Muscle layer of colon (tissue), 2 donors: ENCODE data around the gene RPL7L1.
A peak's percentile ranks its signal among the peaks of the same experiment; 100 is the strongest.
"Not testable (repeated sequence)": the region's sequence is repeated elsewhere in the genome, so short reads cannot be mapped to it uniquely, and the experiment has no call there.

ENCODE experiments used
- H3K27ac ChIP-seq: one replicate; pipeline ENCODE4 v1.7.0; 2013; ENCODE audit warnings: low read depth, mild to moderate bottlenecking, low read length, moderate library complexity
- H3K27me3 ChIP-seq, 2 donors: one replicate each; pipeline ENCODE4 v1.7.0; 2013; ENCODE audit warnings: low read length in 2 of 2, mild to moderate bottlenecking in 2 of 2; ENCODE audit not compliant: insufficient read depth in 2 of 2, control insufficient read depth in 1 of 2
- H3K36me3 ChIP-seq: one replicate; pipeline ENCODE4 v1.7.0; 2013; ENCODE audit warnings: mild to moderate bottlenecking, low read length; ENCODE audit not compliant: insufficient read depth
- H3K4me1 ChIP-seq: one replicate; pipeline ENCODE4 v1.7.0; 2013; ENCODE audit warnings: mild to moderate bottlenecking, low read length; ENCODE audit not compliant: insufficient read depth
- H3K4me3 ChIP-seq, 2 donors: one replicate each; pipeline ENCODE4 v1.7.0; 2013; ENCODE audit warnings: low read length in 2 of 2, low read depth in 1 of 2, mild to moderate bottlenecking in 1 of 2, moderate library complexity in 1 of 2
- H3K9ac ChIP-seq: one replicate; pipeline ENCODE4 v1.7.0; 2013; ENCODE audit warnings: low read length
- H3K9me3 ChIP-seq: one replicate; pipeline ENCODE4 v1.7.0; 2013; ENCODE audit warnings: mild to moderate bottlenecking, low read length
- donor health status: abdominal sarcoma.
- donor health status: Adenocarcinoma of cecum.

RPL7L1 gene

GRCh38 chr6:42870145-42870936 lies 9.1 kb upstream of the RPL7L1 start:
- H3K4me3 ChIP-seq: no peak overlapping the region
- no peaks in the 10 kb centered on the region for H3K9me3 ChIP-seq
- peaks cover 26% of the 10 kb centered on the region for H3K36me3 ChIP-seq
- H3K4me1 ChIP-seq: no peaks in the 10 kb centered on the region
- no peak overlapping the region for H3K9ac ChIP-seq
- H3K27me3 ChIP-seq: no peaks in the 10 kb centered on the region
- H3K27ac ChIP-seq: no peak overlapping the region

GRCh38 chr6:42871711-42872110 lies 7.7 kb upstream of the RPL7L1 start:
- H3K9ac ChIP-seq: no peak overlapping the region
- H3K27me3 ChIP-seq: no peaks in the 10 kb centered on the region
- H3K4me1 ChIP-seq: peaks cover 1% of the 10 kb centered on the region
- no peak overlapping the region for H3K4me3 ChIP-seq
- H3K9me3 ChIP-seq: no peaks in the 10 kb centered on the region
- H3K27ac ChIP-seq: no peak overlapping the region
- peaks cover 15% of the 10 kb centered on the region for H3K36me3 ChIP-seq

GRCh38 chr6:42873313-42873712 lies 6.1 kb upstream of the RPL7L1 start:
- no peak overlapping the region for H3K27ac ChIP-seq
- H3K27me3 ChIP-seq: no peaks in the 10 kb centered on the region
- H3K4me3 ChIP-seq: no peak overlapping the region
- peaks cover 3% of the 10 kb centered on the region for H3K36me3 ChIP-seq
- H3K9me3 ChIP-seq: no peaks in the 10 kb centered on the region
- no peak overlapping the region for H3K9ac ChIP-seq
- peaks cover 9% of the 10 kb centered on the region for H3K4me1 ChIP-seq

GRCh38 chr6:42877695-42878094 lies 1.7 kb upstream of the RPL7L1 start:
- Histone ChIP-seq H3K9ac (no peak overlapping the region), H3K27me3 (no peaks in the 10 kb centered on the region), H3K4me1 (peaks cover 9% of the 10 kb centered on the region), H3K4me3 (no peak overlapping the region), H3K27ac (no peak overlapping the region), H3K9me3 (no peaks in the 10 kb centered on the region), H3K36me3 (peaks cover 6% of the 10 kb centered on the region)

- not testable (repeated sequence) for H3K27me3 ChIP-seq, H3K9me3 ChIP-seq, H3K4me1 ChIP-seq
- H3K9ac ChIP-seq: peak overlapping the region; percentile 72
- H3K36me3 ChIP-seq: peaks cover 31% of the 10 kb centered on the region
- H3K4me3 ChIP-seq: peak overlapping the region; percentile 55 to 98
- H3K27ac ChIP-seq: peak overlapping the region; percentile 89
Measured at GRCh38 chr6:42880240-42880817, 913 bp downstream of the RPL7L1 start.

GRCh38 chr6:42880871-42881270 lies 1.5 kb downstream of the RPL7L1 start:
- not testable (repeated sequence) for H3K27me3 ChIP-seq, H3K4me1 ChIP-seq, H3K9me3 ChIP-seq
- peak overlapping the region in 1 of 2 donors; percentile 98 for H3K4me3 ChIP-seq
- peaks cover 36% of the 10 kb centered on the region for H3K36me3 ChIP-seq
- peak overlapping the region; percentile 89 for H3K27ac ChIP-seq
- peak overlapping the region; percentile 72 for H3K9ac ChIP-seq

- peaks cover 41% of the 10 kb centered on the region for H3K36me3 ChIP-seq
- no peaks in the 10 kb centered on the region for H3K9me3 ChIP-seq
- H3K9ac ChIP-seq: no peak overlapping the region
- H3K4me1 ChIP-seq: peaks cover 5% of the 10 kb centered on the region
- H3K4me3 ChIP-seq: no peak overlapping the region
- no peaks in the 10 kb centered on the region for H3K27me3 ChIP-seq
- no peak overlapping the region for H3K27ac ChIP-seq
Measured at GRCh38 chr6:42885702-42886101, 6.3 kb downstream of the RPL7L1 start.

GRCh38 chr6:42888201-42888600 lies 8.8 kb downstream of the RPL7L1 start:
- H3K36me3 ChIP-seq: peaks cover 29% of the 10 kb centered on the region
- H3K4me3 ChIP-seq, H3K27ac ChIP-seq, H3K9ac ChIP-seq, H3K27me3 ChIP-seq, H3K9me3 ChIP-seq, H3K4me1 ChIP-seq: not testable (repeated sequence)

GRCh38 chr6:42889815-42890214 lies 10.4 kb downstream of the RPL7L1 start:
- Histone ChIP-seq H3K27ac (peak overlapping the region; percentile 80), H3K36me3 (peaks cover 13% of the 10 kb centered on the region)

GRCh38 chr6:42890311-42891198 lies 11.1 kb downstream of the RPL7L1 start:
- Histone ChIP-seq H3K27me3 (no peaks in the 10 kb centered on the region), H3K36me3 (peaks cover 7% of the 10 kb centered on the region), H3K4me1 (peaks cover 9% of the 10 kb centered on the region), H3K27ac (peak overlapping the region; percentile 80), H3K9ac (peak overlapping the region; percentile 91), H3K4me3 (peak overlapping the region; percentile 80 to 88), H3K9me3 (no peaks in the 10 kb centered on the region)

More at GRCh38 chr6:42889815-42890214, 10.4 kb downstream of the RPL7L1 start:
- Histone ChIP-seq H3K4me1 (peaks cover 9% of the 10 kb centered on the region), H3K4me3 (peak overlapping the region; percentile 80 to 88), H3K27me3 (no peaks in the 10 kb centered on the region), H3K9me3 (no peaks in the 10 kb centered on the region), H3K9ac (peak overlapping the region; percentile 91)

GRCh38 chr6:42891199-42891722 lies 11.8 kb downstream of the RPL7L1 start:
- H3K36me3 ChIP-seq: peaks cover under 1% of the 10 kb centered on the region
- no peaks in the 10 kb centered on the region for H3K9me3 ChIP-seq
- peak overlapping the region; percentile 80 to 88 for H3K4me3 ChIP-seq
- peak overlapping the region; percentile 91 for H3K9ac ChIP-seq
- no peaks in the 10 kb centered on the region for H3K27me3 ChIP-seq
- peak overlapping the region; percentile 35 for H3K27ac ChIP-seq
- H3K4me1 ChIP-seq: peaks cover 9% of the 10 kb centered on the region
